H1 (cell line): Measurements from ENCODE around the gene HHAT. TPM values are rescaled to one million over a fixed set of nuclear protein-coding genes. Genes with fewer than 3 reads are reported as not detected.

Experiments used
- ATF2 ChIP-seq: IDR thresholded peaks from 2 replicates; pipeline ENCODE4 v1.6.1; 2012; ENCODE audit warnings: low read length, inconsistent platforms
- CHD7 ChIP-seq: fragments of 300-600 bp; sonication (generic); IDR thresholded peaks from 2 replicates; pipeline ENCODE4 v1.7.1; 2012; ENCODE audit warnings: low read length, moderate library complexity, mild to moderate bottlenecking, inconsistent platforms; ENCODE audit not compliant: insufficient replicate concordance
- GABPA ChIP-seq: IDR thresholded peaks from 2 replicates; pipeline ENCODE4 v1.6.1; 2011; ENCODE audit warnings: mild to moderate bottlenecking, low read length, moderate library complexity, borderline replicate concordance; ENCODE audit not compliant: insufficient read depth
- GTF2F1 ChIP-seq: IDR thresholded peaks from 2 replicates; pipeline ENCODE4 v1.6.1; 2012; ENCODE audit warnings: low read depth, low read length, improper control_type of control experiment, borderline replicate concordance
- KDM5A ChIP-seq: fragments of 200-600 bp; IDR thresholded peaks from 2 replicates; pipeline ENCODE4 v1.7.1; 2012; ENCODE audit warnings: mild to moderate bottlenecking, low read length, inconsistent platforms, mixed read lengths
- NRF1 ChIP-seq: IDR thresholded peaks from 2 replicates; pipeline ENCODE4 v1.6.1; 2011; ENCODE audit warnings: mild to moderate bottlenecking, low read depth, low read length, improper control_type of control experiment
- RFX5 ChIP-seq: IDR thresholded peaks from 2 replicates; pipeline ENCODE4 v1.6.1; 2011; ENCODE audit warnings: low read depth, low read length, improper control_type of control experiment, borderline replicate concordance
- YY1 ChIP-seq: IDR thresholded peaks from 2 replicates; pipeline ENCODE4 v1.6.1; 2011; ENCODE audit warnings: low read depth, mild to moderate bottlenecking, low read length
- ZNF274 ChIP-seq: IDR thresholded peaks from 2 replicates; pipeline ENCODE4 v1.7.0; 2012; ENCODE audit warnings: low read length, borderline replicate concordance; ENCODE audit errors: extremely low read depth
- polyA plus RNA-seq, 7 experiments: library from polyadenylated mRNA; depleted of rRNA in 3 of 7; stranded (reverse) in 5 of 7; unstranded in 2 of 7; fragments of >200 nt in 5 of 7; fragments of 200-250 nt in 2 of 7; gene quantifications; 1 replicate in 5 of 7; 2 replicates in 1 of 7; 4 replicates in 1 of 7; pipeline versions ENCODE4 v1.2.1 to v1.2.3, GENCODE V29; 2011 to 2013; ENCODE audit warnings: missing spikeins in 2 of 7, mixed read lengths in 2 of 7
- total RNA-seq: library from RNA; stranded (reverse); fragmentation: NEBNext Ultra II Directional; extraction: Animal tissue kit (Norgen Biotek cat#: 25700); gene quantifications from 2 replicates; pipeline ENCODE4 v1.2.1, GENCODE V29; 2021

HHAT gene
- total and polyA plus RNA-seq, 2 of the 8 experiments (the other 6 are each of a cell fraction or from before 2014, with no cell fraction given): 0.15 to 0.51 TPM

GRCh38 chr1:210648588-210649269 is 320.0 kb downstream of the HHAT start (continued):
- TF ChIP-seq CHD7 (no peak), NRF1 (no peak), KDM5A (no peak), RFX5 (no peak), GTF2F1 (no peak), ATF2 (no peak), YY1 (no peak), ZNF274 (no peak), GABPA (no peak)
